Bronchial epithelial cell (primary cell): ENCODE results near the gene PPP2R2C. TPM values are rescaled to one million over a fixed set of nuclear protein-coding genes. Genes with fewer than 3 reads are reported as not detected.
A peak's percentile ranks its signal among the peaks of the same experiment; 100 is the strongest.

ENCODE experiments used
- DNase-seq: peaks from one replicate; pipeline ENCODE4 v3.0.0-alpha.2; 2010; ENCODE audit warnings: low read depth
- FAIRE-seq: peaks from 2 replicates; lab custom pipeline; 2011; peaks lifted over from hg19 to GRCh38; lab: Jason Lieb, UNC
- H3K27me3 ChIP-seq: 2 replicates; pipeline ENCODE4 v1.5.1; 2011; ENCODE audit warnings: low read length; ENCODE audit not compliant: control insufficient read depth, insufficient read depth
- H3K36me3 ChIP-seq: 2 replicates; pipeline ENCODE4 v1.5.1; 2011; ENCODE audit warnings: low read length; ENCODE audit not compliant: control insufficient read depth, insufficient read depth
- H3K4me3 ChIP-seq: 2 replicates; pipeline ENCODE4 v1.5.1; 2011; ENCODE audit warnings: mild to moderate bottlenecking, low read depth, low read length, control low read depth
- CTCF ChIP-seq: IDR thresholded peaks from 2 replicates; pipeline ENCODE4 v1.5.1; 2011; ENCODE audit warnings: mild to moderate bottlenecking, moderate library complexity, low read length, control low read depth, inconsistent platforms; ENCODE audit not compliant: insufficient read depth, severe bottlenecking
- total RNA-seq: library from RNA; depleted of rRNA; stranded (reverse); fragments of >200 nt; gene quantifications from 2 replicates; pipeline ENCODE4 v1.2.1, GENCODE V29; 2014

Gene PPP2R2C
- total RNA-seq, 1 donor from 2014 or later: 1.1 TPM

- TF ChIP-seq CTCF: no peak
- H3K4me3 ChIP-seq: no peak overlapping the region
- FAIRE-seq (no peak), DNase-seq (no peak)
- H3K27me3 ChIP-seq: no peaks in the 10 kb centered on the region
- H3K36me3 ChIP-seq: peaks cover 8% of the 10 kb centered on the region
Observed at GRCh38 chr4:6303943-6304342, 168.5 kb downstream of the PPP2R2C start.

- FAIRE-seq (no peak), DNase-seq (no peak)
- H3K36me3 ChIP-seq: peaks cover 8% of the 10 kb centered on the region
- no peaks in the 10 kb centered on the region for H3K27me3 ChIP-seq
- TF ChIP-seq CTCF: no peak
- no peak overlapping the region for H3K4me3 ChIP-seq
Observed at GRCh38 chr4:6302869-6303268, 169.5 kb downstream of the PPP2R2C start.

GRCh38 chr4:6301732-6302442 lies 170.5 kb downstream of the PPP2R2C start:
- no peaks in the 10 kb centered on the region for H3K27me3 ChIP-seq
- FAIRE-seq (no peak), DNase-seq (no peak)
- no peak for TF ChIP-seq CTCF
- H3K36me3 ChIP-seq: peaks cover 8% of the 10 kb centered on the region
- no peak overlapping the region for H3K4me3 ChIP-seq

- peak; percentile 18 for FAIRE-seq
- no peak for DNase-seq
- no peaks in the 10 kb centered on the region for H3K27me3 ChIP-seq
- no peak for TF ChIP-seq CTCF
- peaks cover 8% of the 10 kb centered on the region for H3K36me3 ChIP-seq
- H3K4me3 ChIP-seq: no peak overlapping the region
Observed at GRCh38 chr4:6301051-6301731, 171.2 kb downstream of the PPP2R2C start.

DNA sequence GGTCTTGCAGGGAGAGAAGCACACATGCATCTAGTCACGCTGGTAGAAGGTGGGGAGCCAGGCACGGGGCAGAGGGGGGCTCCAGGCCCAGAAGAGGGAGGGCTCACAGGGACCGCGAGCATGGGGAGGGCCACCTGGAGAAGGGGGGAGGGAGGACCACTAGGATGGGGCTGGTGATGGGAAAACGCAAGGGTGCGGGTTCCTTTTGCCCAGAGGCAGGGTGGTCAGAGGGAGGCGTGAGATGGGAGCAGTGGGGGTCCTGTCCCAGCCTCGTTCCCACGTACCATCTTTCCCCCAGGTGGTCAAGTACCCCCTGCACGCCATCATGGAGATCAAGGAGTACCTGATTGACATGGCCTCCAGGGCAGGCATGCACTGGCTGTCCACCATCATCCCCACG lies 172.1 kb downstream of the PPP2R2C start:
- Histone ChIP-seq H3K4me3 (no peak overlapping the region), H3K36me3 (peaks cover 9% of the 10 kb centered on the region), H3K27me3 (no peaks in the 10 kb centered on the region)
- no peak for DNase-seq
- TF ChIP-seq CTCF: no peak
- no peak for FAIRE-seq

GRCh38 chr4:6299875-6300274 lies 172.5 kb downstream of the PPP2R2C start:
- H3K27me3 ChIP-seq: no peaks in the 10 kb centered on the region
- H3K36me3 ChIP-seq: peaks cover 9% of the 10 kb centered on the region
- FAIRE-seq (no peak), DNase-seq (no peak)
- H3K4me3 ChIP-seq: no peak overlapping the region
- no peak for TF ChIP-seq CTCF
